HL-60 (cell line): ENCODE data around the gene ZFYVE16.

ENCODE experiments used
- DNase-seq, 2 experiments: peaks; one replicate each; pipeline ENCODE4 v3.0.0-alpha.2; 2010 to 2020; ENCODE audit warnings: low read depth in 1 of 2, low spot score in 1 of 2
- H3K27ac ChIP-seq: fragments of 250-450 bp; sonication (Bioruptor Pico); replicated peaks from 2 replicates; pipeline ENCODE4 v1.5.1; 2020; ENCODE audit warnings: mild to moderate bottlenecking, moderate library complexity
- H3K27me3 ChIP-seq: fragments of 250-450 bp; sonication (Bioruptor Pico); 2 replicates; pipeline ENCODE4 v1.5.1; 2021; ENCODE audit warnings: mild to moderate bottlenecking, moderate library complexity; ENCODE audit not compliant: insufficient read depth, poor library complexity, severe bottlenecking
- H3K4me3 ChIP-seq: replicated peaks from 2 replicates; pipeline ENCODE4 v1.5.1; 2011; ENCODE audit warnings: mild to moderate bottlenecking, control low read depth, low read length; ENCODE audit not compliant: insufficient read depth
- GABPA ChIP-seq: IDR thresholded peaks from 2 replicates; pipeline ENCODE4 v1.6.1; 2012; ENCODE audit warnings: low read depth
- POLR2AphosphoS5 ChIP-seq: IDR thresholded peaks from 2 replicates; pipeline ENCODE4 v1.6.1; 2012; ENCODE audit warnings: low read depth
- SPI1 ChIP-seq: IDR thresholded peaks from 2 replicates; pipeline ENCODE4 v1.6.1; 2012; ENCODE audit warnings: low read depth, mild to moderate bottlenecking, borderline replicate concordance
- long read RNA-seq: library from polyadenylated mRNA; unstranded; transcript quantifications from one replicate; pipeline ENCODE4 v2.0.0, GENCODE V29; 2020
- TF ChIP-seq, protein P1 (sequence below): IDR thresholded peaks from 2 replicates; pipeline ENCODE4 v1.6.1; 2012; ENCODE audit warnings: low read depth; ENCODE audit not compliant: insufficient replicate concordance
- TF ChIP-seq, protein P2 (sequence below): IDR thresholded peaks from one replicate; pipeline ENCODE4 v1.5.1; 2011; ENCODE audit warnings: low read length, control low read depth, inconsistent platforms; ENCODE audit not compliant: insufficient read depth

The ZFYVE16 gene
- long read RNA-seq, partial matches to known transcripts: 1 of 3 reads
- long read RNA-seq, other reads (novel, unspliced or antisense): 1 of 3 reads

DNA sequence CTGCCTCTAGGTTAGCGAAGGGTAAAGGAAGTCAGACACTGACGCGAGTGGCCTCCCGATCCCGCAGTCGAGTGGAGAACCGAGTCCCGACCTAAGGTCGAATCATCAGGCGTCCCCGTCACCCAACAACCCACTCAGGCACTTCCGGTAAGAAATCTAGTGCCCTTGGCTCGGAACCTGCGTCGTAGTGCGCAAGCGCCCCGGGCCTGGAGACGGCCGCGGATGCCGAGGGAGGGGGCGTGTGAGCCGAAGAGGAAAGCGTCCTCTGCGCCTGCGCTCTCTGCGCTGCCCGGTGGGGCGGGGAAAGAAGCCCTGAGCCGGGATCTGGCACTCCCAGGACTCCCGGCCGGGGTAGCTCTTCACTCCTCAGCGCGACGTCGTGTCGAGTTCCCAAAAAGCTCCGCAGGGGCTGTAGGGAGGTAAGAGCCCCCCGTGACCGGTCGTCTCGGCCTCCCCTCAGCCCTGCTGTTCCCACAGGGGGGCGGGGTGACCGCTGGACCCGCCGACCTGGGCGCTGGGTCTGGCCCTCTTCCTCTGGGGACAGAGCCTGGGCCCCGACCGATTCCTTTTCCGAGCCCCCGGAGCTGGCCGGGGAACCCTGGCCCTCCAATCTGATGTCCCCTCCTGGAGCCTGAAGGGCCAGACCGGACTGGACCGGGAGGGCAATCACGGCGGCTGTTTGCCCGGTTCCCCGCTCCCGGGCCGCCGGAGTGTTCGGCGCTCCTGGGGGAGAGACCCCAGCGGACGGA is at the start of gene ZFYVE16:
ZFYVE16 (plus strand) TSS at position 330 of the 749 bp plus-strand sequence. CDS start 26,084 bp downstream, outside the sequence.
- peak; percentile 61 to 87 for DNase-seq
- Histone ChIP-seq H3K27me3 (no peaks in the 10 kb centered on the region), H3K4me3 (peak within 1 kb of the TSS; percentile 81), H3K27ac (peak within 1 kb of the TSS; percentile 84)
- 0 out of 2 replicates have a peak, but pooled peaks have one; percentile 38 for TF ChIP-seq POLR2AphosphoS5
- no peak for TF ChIP-seq GABPA

GRCh38 chr5:80360914-80361444 is 46.9 kb upstream of the ZFYVE16 start:
- TF ChIP-seq GABPA: no peak
- TF ChIP-seq SPI1: no peak
- TF ChIP-seq, protein P1, sequence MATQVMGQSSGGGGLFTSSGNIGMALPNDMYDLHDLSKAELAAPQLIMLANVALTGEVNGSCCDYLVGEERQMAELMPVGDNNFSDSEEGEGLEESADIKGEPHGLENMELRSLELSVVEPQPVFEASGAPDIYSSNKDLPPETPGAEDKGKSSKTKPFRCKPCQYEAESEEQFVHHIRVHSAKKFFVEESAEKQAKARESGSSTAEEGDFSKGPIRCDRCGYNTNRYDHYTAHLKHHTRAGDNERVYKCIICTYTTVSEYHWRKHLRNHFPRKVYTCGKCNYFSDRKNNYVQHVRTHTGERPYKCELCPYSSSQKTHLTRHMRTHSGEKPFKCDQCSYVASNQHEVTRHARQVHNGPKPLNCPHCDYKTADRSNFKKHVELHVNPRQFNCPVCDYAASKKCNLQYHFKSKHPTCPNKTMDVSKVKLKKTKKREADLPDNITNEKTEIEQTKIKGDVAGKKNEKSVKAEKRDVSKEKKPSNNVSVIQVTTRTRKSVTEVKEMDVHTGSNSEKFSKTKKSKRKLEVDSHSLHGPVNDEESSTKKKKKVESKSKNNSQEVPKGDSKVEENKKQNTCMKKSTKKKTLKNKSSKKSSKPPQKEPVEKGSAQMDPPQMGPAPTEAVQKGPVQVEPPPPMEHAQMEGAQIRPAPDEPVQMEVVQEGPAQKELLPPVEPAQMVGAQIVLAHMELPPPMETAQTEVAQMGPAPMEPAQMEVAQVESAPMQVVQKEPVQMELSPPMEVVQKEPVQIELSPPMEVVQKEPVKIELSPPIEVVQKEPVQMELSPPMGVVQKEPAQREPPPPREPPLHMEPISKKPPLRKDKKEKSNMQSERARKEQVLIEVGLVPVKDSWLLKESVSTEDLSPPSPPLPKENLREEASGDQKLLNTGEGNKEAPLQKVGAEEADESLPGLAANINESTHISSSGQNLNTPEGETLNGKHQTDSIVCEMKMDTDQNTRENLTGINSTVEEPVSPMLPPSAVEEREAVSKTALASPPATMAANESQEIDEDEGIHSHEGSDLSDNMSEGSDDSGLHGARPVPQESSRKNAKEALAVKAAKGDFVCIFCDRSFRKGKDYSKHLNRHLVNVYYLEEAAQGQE: no peak
- no peak for TF ChIP-seq POLR2AphosphoS5
- TF ChIP-seq, protein P2, sequence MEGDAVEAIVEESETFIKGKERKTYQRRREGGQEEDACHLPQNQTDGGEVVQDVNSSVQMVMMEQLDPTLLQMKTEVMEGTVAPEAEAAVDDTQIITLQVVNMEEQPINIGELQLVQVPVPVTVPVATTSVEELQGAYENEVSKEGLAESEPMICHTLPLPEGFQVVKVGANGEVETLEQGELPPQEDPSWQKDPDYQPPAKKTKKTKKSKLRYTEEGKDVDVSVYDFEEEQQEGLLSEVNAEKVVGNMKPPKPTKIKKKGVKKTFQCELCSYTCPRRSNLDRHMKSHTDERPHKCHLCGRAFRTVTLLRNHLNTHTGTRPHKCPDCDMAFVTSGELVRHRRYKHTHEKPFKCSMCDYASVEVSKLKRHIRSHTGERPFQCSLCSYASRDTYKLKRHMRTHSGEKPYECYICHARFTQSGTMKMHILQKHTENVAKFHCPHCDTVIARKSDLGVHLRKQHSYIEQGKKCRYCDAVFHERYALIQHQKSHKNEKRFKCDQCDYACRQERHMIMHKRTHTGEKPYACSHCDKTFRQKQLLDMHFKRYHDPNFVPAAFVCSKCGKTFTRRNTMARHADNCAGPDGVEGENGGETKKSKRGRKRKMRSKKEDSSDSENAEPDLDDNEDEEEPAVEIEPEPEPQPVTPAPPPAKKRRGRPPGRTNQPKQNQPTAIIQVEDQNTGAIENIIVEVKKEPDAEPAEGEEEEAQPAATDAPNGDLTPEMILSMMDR: no peak
- DNase-seq: no peak

GRCh38 chr5:80364892-80365291 is 43.0 kb upstream of the ZFYVE16 start:
- no peaks in the 10 kb centered on the region for H3K27me3 ChIP-seq
- DNase-seq: no peak
- H3K27ac ChIP-seq: no peak overlapping the region
- TF ChIP-seq, protein P2: no peak
- no peak for TF ChIP-seq SPI1
- TF ChIP-seq POLR2AphosphoS5: no peak
- TF ChIP-seq, protein P1: no peak
- TF ChIP-seq GABPA: no peak
- no peak overlapping the region for H3K4me3 ChIP-seq

More at GRCh38 chr5:80360914-80361444, 46.9 kb upstream of the ZFYVE16 start:
- Histone ChIP-seq H3K4me3 (no peak overlapping the region), H3K27ac (no peak overlapping the region), H3K27me3 (no peaks in the 10 kb centered on the region)

- Histone ChIP-seq H3K27ac (no peak overlapping the region), H3K4me3 (no peak overlapping the region), H3K27me3 (no peaks in the 10 kb centered on the region)
- TF ChIP-seq, protein P2: no peak
- no peak for TF ChIP-seq SPI1
- TF ChIP-seq, protein P1: no peak
- no peak for TF ChIP-seq GABPA
- TF ChIP-seq POLR2AphosphoS5: no peak
- no peak for DNase-seq
These were observed 39.0 kb upstream of the ZFYVE16 start for GRCh38 chr5:80368661-80369480.
